ENCODE results near the gene ZNF219.

DNA sequence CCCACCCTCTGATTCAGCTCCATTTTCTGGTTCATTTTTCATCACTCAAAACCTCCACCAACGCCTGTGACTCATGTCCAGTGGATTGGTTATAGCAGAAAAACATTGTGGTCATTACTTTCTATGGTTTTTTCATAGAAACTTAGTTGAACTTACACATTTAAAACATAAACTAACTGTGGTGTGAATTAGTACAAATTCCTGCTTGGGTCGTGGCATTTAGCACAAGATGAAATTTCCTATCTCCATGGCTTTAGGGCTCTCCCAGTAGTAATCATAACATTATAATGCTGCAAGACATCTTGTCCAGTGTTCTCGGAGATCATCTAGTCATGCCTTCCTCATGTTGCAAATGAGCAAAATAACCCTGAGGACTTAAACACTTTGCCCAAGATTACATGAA lies 49.2 kb downstream of the ZNF219 start:
- TF ChIP-seq POLR2AphosphoS5 (IDR thresholded peaks at IDR 0.05; ENCODE audit: low read length) (no peak), CEBPB (IDR thresholded peaks at IDR 0.05; ENCODE audit: borderline replicate concordance in 1 of 2, low read depth in 2 of 2, low read length in 2 of 2) (no peak), POLR2A (IDR thresholded peaks at IDR 0.05; ENCODE audit: low read depth, low read length) (no peak)
